Measurements from ENCODE around the gene CLASP1.
A peak's percentile ranks its signal among the peaks of the same experiment; 100 is the strongest.
"Not testable (repeated sequence)": the region's sequence is repeated elsewhere in the genome, so short reads cannot be mapped to it uniquely, and the experiment has no call there.

CLASP1 gene

DNA sequence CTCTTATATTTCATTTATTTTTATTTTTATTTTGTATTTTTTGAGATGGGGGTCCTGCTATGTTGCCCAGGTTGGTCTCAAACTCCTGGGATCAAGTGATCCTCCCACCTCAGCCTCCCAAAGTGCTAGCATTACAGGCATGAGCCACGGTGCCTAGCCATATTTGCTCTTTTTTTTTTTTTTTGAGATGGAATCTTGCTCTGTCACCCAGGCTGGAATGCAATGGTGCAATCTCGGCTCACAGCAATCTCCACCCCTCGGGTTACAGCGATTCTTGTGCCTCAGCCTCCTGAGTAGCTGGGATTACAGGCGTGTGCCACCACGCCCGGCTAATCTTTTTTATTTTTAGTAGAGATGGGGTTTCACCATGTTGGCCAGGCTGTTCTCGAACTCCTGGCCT lies 317.9 kb downstream of the CLASP1 start:
- not testable (repeated sequence) for DNase-seq

GRCh38 chr2:121330921-121331320 lies 318.3 kb downstream of the CLASP1 start:
- DNase-seq, result no peak

- no peak for DNase-seq
Observed at GRCh38 chr2:121329786-121330185, 319.5 kb downstream of the CLASP1 start.

- no peak for DNase-seq
Observed at GRCh38 chr2:121326628-121327027, 322.6 kb downstream of the CLASP1 start.

- no peak for DNase-seq
Observed at GRCh38 chr2:121324601-121325000, 324.7 kb downstream of the CLASP1 start.

GRCh38 chr2:121321476-121321875 lies 327.8 kb downstream of the CLASP1 start:
- DNase-seq, result no peak

DNA sequence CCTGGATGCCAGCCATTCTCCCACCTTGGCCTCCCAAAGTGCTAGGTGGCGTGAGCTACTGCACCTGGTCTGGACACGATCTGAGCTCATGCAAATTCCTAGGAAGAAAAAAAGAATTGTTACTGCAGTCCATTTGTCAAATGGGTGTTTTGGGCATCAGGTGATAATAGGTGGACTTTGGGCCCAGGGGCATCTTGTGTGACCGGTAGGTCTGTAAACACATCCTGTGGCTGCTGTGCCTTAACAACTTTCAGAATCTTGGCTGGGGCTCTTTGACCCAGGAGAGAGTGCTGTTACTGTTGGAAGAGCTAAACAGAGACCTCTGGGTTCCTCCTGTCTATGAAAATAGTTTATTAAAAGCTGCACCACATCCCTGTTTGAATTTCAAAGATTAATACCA lies 329.3 kb downstream of the CLASP1 start:
- no peak for DNase-seq

DNA sequence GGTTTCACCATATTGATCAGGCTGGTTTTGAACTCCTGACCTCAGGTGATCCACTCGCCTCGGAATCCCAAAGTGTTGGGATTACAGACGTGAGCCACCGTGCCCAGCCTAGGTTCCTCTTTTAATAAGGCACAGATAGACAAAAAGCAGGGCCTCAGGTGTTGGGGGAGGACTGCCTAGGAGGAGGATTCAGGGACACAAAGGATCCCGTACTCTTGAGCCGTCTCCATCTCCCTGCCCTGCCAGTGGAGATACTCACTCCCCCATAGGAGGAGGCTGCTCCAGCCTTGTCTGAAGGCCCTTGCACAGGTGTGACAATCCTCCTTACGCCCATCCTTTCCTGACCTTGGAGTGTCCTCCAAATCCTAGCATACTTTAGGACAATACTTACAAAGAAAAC lies 332.3 kb downstream of the CLASP1 start:
- no peak for DNase-seq

DNA sequence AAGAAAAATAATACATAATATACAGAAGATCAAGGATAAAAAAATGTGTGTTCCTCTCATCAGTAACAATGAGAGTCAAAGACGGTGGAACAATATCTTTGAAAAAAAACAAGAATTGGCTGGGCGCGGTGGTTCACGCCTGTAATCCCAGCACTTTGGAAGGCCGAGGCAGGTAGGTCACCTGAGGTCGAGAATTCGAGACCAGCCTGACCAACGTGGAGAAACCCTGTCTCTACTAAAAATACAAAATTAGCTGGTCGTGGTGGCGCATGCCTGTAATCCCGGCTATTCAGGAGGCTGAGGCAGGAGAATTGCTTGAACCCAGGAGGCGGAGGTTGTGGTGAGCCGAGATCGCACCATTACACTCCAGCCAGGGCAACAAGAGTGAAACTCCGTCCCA lies 335.6 kb downstream of the CLASP1 start:
- DNase-seq, result not testable (repeated sequence)

DNA sequence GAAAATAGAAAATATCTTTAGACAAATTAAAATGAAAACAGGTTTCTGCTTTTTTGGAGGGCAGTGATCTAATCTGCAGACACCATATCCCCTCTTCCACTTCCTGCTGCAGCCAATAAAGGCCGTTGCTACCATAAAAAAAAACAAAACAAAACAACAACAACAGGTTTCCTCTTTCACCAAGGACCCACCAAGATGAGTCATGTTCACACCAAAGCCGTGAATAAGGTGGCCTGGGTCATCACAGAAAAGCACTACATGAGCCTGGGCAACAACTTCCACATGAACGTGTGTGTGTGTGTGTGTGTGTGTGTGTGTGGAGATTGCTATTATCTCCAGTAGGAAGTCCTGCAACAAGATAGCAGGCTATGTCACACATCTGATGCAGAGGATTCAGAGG lies 339.5 kb downstream of the CLASP1 start:
- DNase-seq, result no peak

DNA sequence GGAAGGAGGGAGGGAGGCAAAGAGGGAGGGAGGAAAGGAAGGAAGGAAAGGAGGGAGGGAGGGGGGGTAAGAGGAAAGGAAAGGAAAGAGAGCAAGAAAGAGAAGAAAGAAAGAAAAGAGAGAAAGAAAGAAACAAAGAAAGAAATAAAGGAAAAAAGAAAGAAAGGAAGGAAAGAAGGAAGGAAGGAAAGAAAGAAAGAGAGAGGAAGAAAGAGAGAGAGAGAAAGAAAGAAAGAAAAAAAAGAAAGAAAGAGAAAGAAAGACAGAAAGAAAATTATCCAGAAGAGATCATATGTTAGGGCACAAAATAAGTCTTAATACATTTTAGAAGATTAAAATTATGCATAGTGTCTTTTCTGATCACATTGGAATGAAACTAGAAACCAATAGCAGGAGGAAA lies 339.9 kb downstream of the CLASP1 start:
- DNase-seq, result no peak

DNA sequence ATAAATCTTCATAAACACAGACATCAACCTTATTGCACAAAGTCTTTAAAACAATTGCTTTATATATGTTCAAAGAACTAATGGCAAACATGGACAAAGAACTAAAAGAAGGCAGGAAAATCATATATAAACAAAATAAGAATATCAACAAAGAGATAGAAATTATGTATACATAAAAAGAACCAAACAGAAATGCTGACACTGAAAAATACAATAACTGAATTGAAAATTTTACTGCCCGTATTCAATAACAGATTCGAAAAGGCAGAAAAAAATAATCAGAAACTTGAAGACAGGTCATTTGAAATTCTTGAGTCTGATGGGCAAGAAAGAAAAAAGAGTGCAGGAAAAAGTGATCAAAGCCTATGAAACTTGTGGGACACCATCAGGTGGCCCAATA lies 342.2 kb downstream of the CLASP1 start:
- DNase-seq, result no peak

DNA sequence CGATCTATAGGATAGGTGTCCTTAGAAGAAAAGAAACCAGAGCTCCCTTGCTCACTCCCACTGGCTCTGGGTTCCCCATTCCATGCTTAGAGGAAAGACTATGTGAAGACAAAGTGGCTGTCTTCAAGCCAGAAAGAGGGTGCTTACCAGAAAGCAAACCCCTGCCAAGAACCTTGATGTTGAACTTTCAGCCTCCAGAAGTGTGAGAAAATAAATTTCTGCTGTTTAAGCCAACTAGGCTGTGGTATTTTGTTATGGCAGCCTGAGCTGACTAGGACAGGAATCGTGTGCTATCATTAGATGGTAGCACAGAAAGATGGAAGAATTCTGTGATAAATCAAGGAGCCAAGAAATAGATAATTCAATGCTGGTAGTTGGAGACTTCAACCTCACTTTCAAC lies 344.3 kb downstream of the CLASP1 start:
- no peak for DNase-seq

- no peak for DNase-seq
Observed at GRCh38 chr2:121303531-121304263, 345.6 kb downstream of the CLASP1 start.

- DNase-seq, result not testable (repeated sequence)
Observed at GRCh38 chr2:121301190-121301589, 348.1 kb downstream of the CLASP1 start.

GRCh38 chr2:121298476-121298875 lies 350.8 kb downstream of the CLASP1 start:
- no peak for DNase-seq

GRCh38 chr2:121297866-121298265 lies 351.4 kb downstream of the CLASP1 start:
- DNase-seq, result not testable (repeated sequence)

DNA sequence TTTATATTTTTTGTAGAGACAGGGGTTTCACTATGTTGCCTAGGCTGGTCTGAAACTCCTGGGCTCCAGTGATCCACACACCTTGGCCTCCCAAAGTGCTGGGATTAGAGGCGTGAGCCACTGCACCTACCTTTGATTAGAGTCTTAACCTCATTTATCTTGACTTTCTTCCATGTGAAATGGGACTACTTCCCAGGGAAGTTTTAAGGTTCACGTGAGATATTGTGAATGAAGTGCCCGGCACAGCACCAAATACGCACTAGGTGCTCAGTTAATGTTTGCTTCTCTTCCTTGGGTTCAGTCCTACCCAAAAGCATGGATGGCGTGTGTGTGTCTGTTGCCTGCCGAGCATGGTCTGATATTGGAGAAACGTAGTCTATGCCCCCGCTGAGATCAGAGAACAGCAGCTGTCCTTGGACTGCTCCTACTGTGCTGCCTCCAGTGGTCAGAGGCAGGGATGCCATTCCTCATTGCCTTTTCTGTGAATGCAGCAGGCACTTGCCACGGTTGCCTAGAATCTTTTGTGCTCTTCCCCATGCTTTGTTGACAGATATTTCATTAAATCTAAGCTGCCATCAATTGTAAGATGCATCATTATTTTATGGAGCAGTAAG lies 351.9 kb downstream of the CLASP1 start:
- peak in 11 of 51 donors; percentile 7 to 45 (median 20) for DNase-seq

GRCh38 chr2:121295911-121296650 lies 353.2 kb downstream of the CLASP1 start:
- no peak for DNase-seq

DNA sequence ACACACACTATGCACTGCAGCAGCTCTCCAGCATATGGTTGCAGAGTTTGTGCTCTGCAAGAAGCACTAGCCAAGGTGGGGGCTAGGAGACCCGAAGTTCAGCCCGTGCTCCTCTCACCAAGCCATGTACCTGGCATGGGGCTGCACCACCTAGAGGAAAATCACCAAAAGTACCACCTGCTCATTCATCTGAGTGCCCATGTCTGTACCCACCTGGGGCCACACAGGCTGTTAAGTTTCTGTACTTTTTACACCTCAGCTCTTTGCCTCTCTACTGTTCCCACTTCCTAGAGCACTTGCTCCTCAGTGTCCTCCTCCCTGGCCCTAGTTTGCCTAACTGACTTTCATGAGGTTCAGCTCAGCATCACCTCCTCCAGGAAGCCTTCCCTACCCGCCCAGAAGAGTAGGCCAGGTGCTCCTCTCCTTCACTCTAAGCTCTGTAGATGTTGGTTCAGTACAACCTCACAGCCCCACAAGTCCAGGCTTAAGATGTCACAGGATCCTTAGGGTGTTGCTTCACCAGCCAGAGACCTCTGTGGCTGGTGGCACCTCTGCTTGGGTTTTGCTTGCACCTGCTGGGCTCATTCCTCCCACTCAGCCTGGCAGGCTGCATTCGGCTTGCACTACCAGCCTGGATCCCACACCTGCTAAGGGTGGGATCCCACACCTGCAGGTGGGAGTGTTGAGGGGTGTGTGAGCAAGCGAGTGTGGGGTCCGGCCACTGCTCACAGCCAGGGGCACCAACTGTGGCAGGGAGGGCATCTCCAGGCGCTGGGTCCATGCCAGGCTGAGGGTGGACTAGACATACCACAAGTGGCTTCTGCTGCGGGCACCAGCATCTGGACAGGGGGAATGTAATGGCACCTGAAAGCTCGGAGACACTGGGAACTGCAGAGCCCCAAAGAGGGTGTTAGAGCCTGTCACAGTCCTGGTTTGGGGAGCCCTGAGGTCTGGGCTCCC lies 354.1 kb downstream of the CLASP1 start:
- no peak for DNase-seq

Measured in hypothalamus (tissue), 51 donors.